ENCODE results near the gene KLRK1. TPM values are rescaled to one million over a fixed set of nuclear protein-coding genes. Genes with fewer than 3 reads are reported as not detected.

The KLRK1 gene
- total RNA-seq (2012; rRNA removed) = not detected in 2 replicates
- polyA plus RNA-seq (2012; rRNA removed) = not detected in 2 replicates
- polyA plus RNA-seq (2012; cell fraction: cytosol; rRNA removed) = not detected in 2 replicates
- polyA plus RNA-seq (2012; cell fraction: nucleus; rRNA removed; ENCODE audit: low replicate concordance) = not detected in 2 replicates
- Bru-seq, nascent RNA = not detected
- BruChase-seq, experiment 1, labeled RNA remaining after a 6-hour chase = not detected
- BruChase-seq, experiment 2, labeled RNA remaining after a 2-hour chase = not detected
- long read RNA-seq = 0 reads

DNA sequence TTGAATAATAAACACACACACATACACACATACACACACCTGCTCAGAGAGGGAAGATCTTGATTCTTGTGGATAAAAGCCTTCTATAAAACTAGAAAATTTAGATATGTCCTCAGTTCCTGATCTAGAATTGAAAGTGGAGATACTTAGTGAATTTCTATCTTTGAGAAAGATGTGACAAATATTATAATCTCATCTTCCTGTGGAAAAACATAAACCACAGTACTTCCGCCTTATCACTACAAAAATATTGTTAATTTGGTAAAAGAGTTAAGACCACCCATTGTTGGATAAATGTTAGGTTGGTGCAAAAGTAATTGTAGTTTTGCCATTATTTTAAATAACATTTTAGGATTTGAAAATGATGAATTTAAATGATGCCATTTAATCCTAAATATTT lies at the start of gene KLRK1:
KLRK1 (minus strand) TSS at position 138 of the 400 bp plus-strand sequence. CDS start 1,231 bp downstream, outside the sequence.
- no peak within 1 kb of the TSS for H3K4ac ChIP-seq (ENCODE audit: low read depth, low read length)
- in situ Hi-C loops (cut with MboI; ENCODE audit: low sequenced_read_pairs) = no loop called here
- no peak within 1 kb of the TSS for H2AFZ ChIP-seq (replicated peaks; ENCODE audit: low read length, poor library complexity)
- dilution Hi-C loops (cut with HindIII; ENCODE audit: low sequenced_read_pairs, unreplicated experiment) = no loop called here
- H2AK9ac ChIP-seq (replicated peaks; ENCODE audit: low read depth, low read length, poor library complexity) = no peak within 1 kb of the TSS
- H3K9me1 ChIP-seq (ENCODE audit: insufficient read depth, low read length) = no peaks in the 10 kb centered on the region
- WGBS, 2 experiments (ENCODE audit: extremely low coverage in 2 of 2, insufficient read length in 1 of 2) = no CpG with 5 or more reads among the region's 1 CpG
- no peak within 1 kb of the TSS for H3K4me2 ChIP-seq (ENCODE audit: low read depth, low read length)
- no peaks in the 10 kb centered on the region for H3K36me3 ChIP-seq (ENCODE audit: control insufficient read depth, insufficient read depth, low read length)
- H4K20me1 ChIP-seq (ENCODE audit: insufficient read depth, low read length) = no peaks in the 10 kb centered on the region
- POLR2A ChIA-PET (ENCODE audit: unreplicated experiment) = no interaction called here
- no peak within 1 kb of the TSS for H4K5ac ChIP-seq (ENCODE audit: low read depth, low read length)
- H3K18ac ChIP-seq (ENCODE audit: low read depth, low read length) = no peak within 1 kb of the TSS
- ATAC-seq (ENCODE audit: low read depth) (no peak), DNase-seq (no peak)
- no peak within 1 kb of the TSS for H3K4me3 ChIP-seq (ENCODE audit: insufficient read depth, low read depth, low read length)
- H3K27me3 ChIP-seq (ENCODE audit: control insufficient read depth, insufficient read depth, low read length) = no peaks in the 10 kb centered on the region
- intact Hi-C loops (cut with micrococcal nuclease) = no loop called here
- H3K14ac ChIP-seq (replicated peaks; ENCODE audit: low read depth, low read length) = no peak within 1 kb of the TSS
- no peak within 1 kb of the TSS for H4K8ac ChIP-seq (ENCODE audit: low read depth in 2 of 2, low read length in 2 of 2)
- H2BK20ac ChIP-seq (ENCODE audit: low read depth, low read length) = no peak within 1 kb of the TSS
- H3K56ac ChIP-seq (ENCODE audit: extremely low read depth, insufficient read depth, low read length) = no peak within 1 kb of the TSS
- H3K79me1 ChIP-seq (ENCODE audit: low read depth in 1 of 2, low read length in 2 of 2) = no peaks in the 10 kb centered on the region
- H3K27ac ChIP-seq (ENCODE audit: insufficient read depth, low read length) = no peak within 1 kb of the TSS
- CTCF ChIA-PET = no interaction called here
- H3K9ac ChIP-seq (ENCODE audit: low read depth, low read length) = no peak within 1 kb of the TSS
- H3K23ac ChIP-seq (ENCODE audit: low read depth, low read length) = no peak within 1 kb of the TSS
- H3K9me3 ChIP-seq (ENCODE audit: control insufficient read depth, insufficient read depth, low read length) = no peaks in the 10 kb centered on the region
- no peak within 1 kb of the TSS for H2BK5ac ChIP-seq (ENCODE audit: low read depth, low read length, poor library complexity, severe bottlenecking)
- H2AK5ac ChIP-seq (ENCODE audit: low read depth, low read length) = no peak within 1 kb of the TSS
- TF ChIP-seq MAFK (IDR thresholded peaks at IDR 0.05; ENCODE audit: low read depth, low read length) (no peak), CHD1 (IDR thresholded peaks at IDR 0.05; ENCODE audit: low read depth, low read length) (no peak), MXI1 (IDR thresholded peaks at IDR 0.05; ENCODE audit: borderline replicate concordance, low read depth, low read length) (no peak), RAD21 (IDR thresholded peaks at IDR 0.05; ENCODE audit: low read length) (no peak), USF2 (IDR thresholded peaks at IDR 0.05; ENCODE audit: low read depth, low read length) (no peak), CTCF (conservative IDR thresholded peaks at IDR 0.05; ENCODE audit: low read depth, low read length) (no peak), RFX5 (IDR thresholded peaks at IDR 0.05; ENCODE audit: low read depth, low read length) (no peak)
- BruUV-seq (replicated peaks) = no TSS peak
- no peak within 1 kb of the TSS for H4K91ac ChIP-seq (ENCODE audit: insufficient read depth, low read depth, low read length)
- H2BK15ac ChIP-seq (ENCODE audit: low read depth, low read length) = no peak within 1 kb of the TSS
- no peaks in the 10 kb centered on the region for H3K4me1 ChIP-seq (ENCODE audit: control insufficient read depth, insufficient read depth, low read length)
- no peak within 1 kb of the TSS for H2BK120ac ChIP-seq (ENCODE audit: low read depth, low read length)
